22Rv1 (cell line): Measurements from ENCODE around the gene CD53.

Experiments used
- H3K27ac ChIP-seq: fragments of 450-650 bp; 2 replicates; pipeline ENCODE4 v1.5.1; 2017
- ZFX ChIP-seq: fragments of 450-650 bp; IDR thresholded peaks from 2 replicates; pipeline ENCODE4 v1.6.1; 2017; ENCODE audit warnings: antibody characterized with exemption, borderline replicate concordance
- TF ChIP-seq, protein P1 (sequence below): fragments of 450-650 bp; IDR thresholded peaks from 2 replicates; pipeline ENCODE4 v1.5.1; 2017; ENCODE audit warnings: mild to moderate bottlenecking

CD53 gene

DNA sequence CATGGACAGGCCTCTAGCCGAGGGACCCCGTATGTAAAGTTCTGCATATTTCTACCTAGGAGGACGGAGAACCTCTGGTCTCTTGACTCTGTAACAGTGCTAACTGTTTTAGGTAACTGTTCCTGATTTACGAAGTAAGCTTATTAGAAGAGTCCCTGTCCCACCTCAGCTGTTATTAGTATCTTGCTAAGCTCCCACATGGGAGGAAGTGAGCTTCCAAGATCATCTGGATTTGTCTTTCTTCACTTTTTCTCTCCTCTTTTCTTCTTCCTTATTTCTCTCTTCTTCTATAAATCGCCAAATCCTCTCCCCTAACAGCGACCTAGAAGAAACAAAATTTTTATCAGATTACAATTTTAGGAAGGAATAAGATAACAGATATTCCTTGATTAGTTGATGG, 4.4 kb downstream of the CD53 start:
- H3K27ac ChIP-seq: no peak overlapping the region
- no peak for TF ChIP-seq ZFX
- TF ChIP-seq, protein P1, sequence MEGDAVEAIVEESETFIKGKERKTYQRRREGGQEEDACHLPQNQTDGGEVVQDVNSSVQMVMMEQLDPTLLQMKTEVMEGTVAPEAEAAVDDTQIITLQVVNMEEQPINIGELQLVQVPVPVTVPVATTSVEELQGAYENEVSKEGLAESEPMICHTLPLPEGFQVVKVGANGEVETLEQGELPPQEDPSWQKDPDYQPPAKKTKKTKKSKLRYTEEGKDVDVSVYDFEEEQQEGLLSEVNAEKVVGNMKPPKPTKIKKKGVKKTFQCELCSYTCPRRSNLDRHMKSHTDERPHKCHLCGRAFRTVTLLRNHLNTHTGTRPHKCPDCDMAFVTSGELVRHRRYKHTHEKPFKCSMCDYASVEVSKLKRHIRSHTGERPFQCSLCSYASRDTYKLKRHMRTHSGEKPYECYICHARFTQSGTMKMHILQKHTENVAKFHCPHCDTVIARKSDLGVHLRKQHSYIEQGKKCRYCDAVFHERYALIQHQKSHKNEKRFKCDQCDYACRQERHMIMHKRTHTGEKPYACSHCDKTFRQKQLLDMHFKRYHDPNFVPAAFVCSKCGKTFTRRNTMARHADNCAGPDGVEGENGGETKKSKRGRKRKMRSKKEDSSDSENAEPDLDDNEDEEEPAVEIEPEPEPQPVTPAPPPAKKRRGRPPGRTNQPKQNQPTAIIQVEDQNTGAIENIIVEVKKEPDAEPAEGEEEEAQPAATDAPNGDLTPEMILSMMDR: no peak

DNA sequence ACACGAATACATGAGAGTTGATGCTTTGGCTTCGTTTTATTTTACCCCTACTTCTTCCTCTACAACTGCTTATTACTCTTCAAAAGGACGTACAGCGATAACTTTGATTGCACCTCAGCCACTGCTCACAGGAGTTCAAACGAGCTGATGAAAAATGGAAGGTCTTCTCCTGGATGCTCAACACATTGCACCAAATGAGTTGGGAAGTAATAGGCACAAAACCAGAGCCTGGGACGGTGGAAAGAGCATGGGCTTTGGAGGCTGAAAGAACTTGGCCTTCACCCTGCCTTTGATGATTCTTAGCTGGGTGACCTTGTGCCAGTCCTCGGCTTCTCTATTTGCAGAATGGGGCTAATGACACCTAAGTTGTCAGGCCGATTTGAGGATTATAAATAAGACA, 4.8 kb downstream of the CD53 start:
- H3K27ac ChIP-seq: no peak overlapping the region
- TF ChIP-seq ZFX: no peak
- TF ChIP-seq, protein P1: no peak

DNA sequence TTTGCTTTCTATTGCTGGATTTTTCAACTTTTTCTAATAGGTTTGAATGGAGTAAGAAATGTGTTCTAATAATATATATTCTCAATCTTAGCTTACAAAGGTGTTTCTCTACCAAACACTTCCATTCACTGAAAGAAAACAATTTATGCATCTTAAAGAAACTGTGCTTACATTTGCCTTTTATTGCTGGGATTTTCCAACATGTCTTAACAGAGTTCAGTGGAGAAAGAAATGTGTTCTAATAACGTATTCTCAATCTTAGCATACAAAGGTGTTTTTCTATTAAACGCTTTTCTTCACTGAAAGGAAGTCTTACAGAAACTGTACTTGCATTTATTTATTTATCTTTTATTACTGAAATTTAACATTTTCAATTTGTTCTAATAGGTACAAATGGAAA, 5.6 kb downstream of the CD53 start:
- no peak overlapping the region for H3K27ac ChIP-seq
- TF ChIP-seq, protein P1: no peak

DNA sequence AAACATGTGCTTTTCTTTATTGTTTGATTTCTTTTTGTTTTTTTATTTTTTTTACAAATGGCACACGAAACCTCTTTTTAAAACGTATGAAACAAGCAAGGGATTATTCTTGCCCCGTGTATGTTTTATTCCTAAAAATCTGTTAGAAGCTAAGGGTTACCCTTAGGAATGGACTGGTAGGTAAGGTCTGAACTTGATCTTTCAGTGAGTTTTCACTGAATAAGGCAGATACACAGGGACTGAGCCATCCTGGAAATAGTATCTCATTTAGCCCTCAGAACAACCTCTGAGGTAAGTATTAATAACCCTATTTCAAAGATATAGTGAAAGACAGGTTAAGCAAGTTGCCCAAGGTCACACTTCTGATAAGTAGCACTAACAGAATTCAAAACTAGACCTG, 6.0 kb downstream of the CD53 start:
- H3K27ac ChIP-seq: no peak overlapping the region

DNA sequence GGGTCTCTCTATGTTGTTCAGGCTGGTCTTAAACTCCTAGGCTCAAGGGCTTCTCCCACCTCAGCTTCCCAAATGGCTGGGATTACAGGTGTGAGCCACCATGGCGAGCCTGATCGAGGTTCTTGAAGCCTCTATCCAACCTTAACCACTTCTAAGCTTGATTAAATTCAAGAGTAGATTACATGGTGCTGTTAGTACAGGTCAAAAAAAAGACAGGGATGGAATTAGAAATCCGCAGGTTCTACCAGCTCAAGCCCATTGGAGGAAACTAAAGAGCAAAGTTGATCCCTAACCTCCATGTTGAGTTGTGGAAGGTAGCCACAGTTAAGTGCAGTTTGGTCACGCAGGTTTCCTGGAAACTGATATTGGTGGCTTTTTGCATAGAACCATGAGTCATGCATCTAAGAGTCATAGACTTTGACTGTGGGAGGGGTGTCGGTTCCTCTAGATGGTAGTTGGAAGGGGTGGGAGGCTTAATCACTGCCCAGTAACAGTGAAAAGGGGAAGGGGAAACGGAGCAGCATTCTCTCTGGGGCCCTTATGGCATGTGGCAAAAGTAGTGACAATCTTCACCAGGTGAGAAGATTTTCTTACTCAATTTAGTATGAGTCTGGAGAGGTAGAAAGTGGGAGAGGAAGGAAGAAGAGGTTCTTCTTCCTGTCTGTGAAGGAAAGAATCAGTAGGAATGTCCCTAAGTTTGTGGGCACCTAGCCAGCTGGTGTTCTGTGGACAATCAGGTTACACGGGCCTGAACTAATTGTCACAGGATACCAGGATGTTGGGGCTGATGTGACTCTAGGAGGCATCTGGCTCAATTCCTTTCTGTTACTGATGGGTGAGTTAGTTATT, 7.0 kb downstream of the CD53 start:
- H3K27ac ChIP-seq: no peak overlapping the region
- TF ChIP-seq, protein P1: no peak
- TF ChIP-seq ZFX: no peak

More for the DNA sequence above, 6.0 kb downstream of the CD53 start:
- TF ChIP-seq, protein P1: no peak
- no peak for TF ChIP-seq ZFX

DNA sequence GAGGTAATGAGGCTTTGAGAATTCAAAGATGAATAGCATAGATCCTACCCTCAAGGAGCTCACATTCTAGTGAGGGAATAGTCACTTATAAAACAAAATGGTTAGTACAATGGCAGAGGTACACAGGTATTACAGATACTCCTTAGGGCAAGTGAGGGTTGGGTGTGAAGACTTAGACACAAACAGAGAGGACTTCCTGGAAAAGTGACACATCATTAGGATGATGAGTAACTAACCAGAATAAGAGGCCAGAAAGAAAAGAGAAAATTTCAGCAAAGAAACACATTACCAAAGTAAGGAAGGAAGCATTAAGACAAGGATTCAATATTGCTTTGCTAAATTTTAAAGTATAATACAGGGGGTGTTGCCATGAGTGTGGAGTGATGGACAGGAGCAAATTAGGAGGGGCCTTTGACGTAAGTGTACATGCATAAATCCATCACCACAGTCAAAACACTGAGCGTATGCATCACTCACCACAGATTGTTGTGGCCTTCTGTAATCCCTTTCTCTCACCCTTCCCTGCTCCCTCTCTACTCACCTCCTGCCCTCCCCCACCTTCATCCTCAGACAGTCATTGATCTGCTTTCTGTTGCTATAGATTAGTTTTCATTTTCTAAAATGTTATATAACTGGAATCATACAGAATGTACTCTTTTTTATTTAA, 7.9 kb downstream of the CD53 start:
- no peak for TF ChIP-seq ZFX
- TF ChIP-seq, protein P1: no peak
- H3K27ac ChIP-seq: no peak overlapping the region

DNA sequence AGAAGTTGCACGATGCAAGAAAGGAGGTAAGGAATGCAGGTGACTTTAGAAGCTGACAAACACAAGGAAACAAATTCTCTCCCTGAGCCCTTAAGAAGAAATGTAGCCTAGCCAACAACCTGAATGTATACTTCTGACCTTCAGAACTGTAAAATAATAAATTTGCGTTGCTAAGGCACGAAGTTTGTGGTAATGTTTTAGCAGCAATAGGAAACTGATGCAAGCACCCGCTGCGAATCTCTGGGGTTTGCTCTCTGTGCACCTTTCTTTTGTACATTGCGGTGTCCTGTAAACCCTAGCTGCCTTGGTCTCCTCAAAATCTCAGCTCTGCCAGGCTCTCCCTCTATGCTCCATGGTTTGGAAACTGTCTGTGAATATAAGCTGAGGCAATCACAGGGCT, 15.1 kb downstream of the CD53 start:
- TF ChIP-seq, protein P1: no peak
- TF ChIP-seq ZFX: no peak

More for the DNA sequence above, 15.1 kb downstream of the CD53 start:
- H3K27ac ChIP-seq: no peak overlapping the region
